H9 (cell line): ENCODE results near the gene MRM3. TPM values are rescaled to one million over a fixed set of nuclear protein-coding genes. Genes with fewer than 3 reads are reported as not detected.
"Not testable (repeated sequence)": the region's sequence is repeated elsewhere in the genome, so short reads cannot be mapped to it uniquely, and the experiment has no call there.

Experiments
- DNase-seq: peaks from one replicate; pipeline ENCODE4 v3.0.0-alpha.2; 2017
- H2AFZ ChIP-seq: one replicate; pipeline ENCODE4 v1.6.1; 2013; ENCODE audit warnings: mild to moderate bottlenecking, low read length, control low read depth, moderate library complexity
- H2AK5ac ChIP-seq: 2 replicates; pipeline ENCODE4 v1.6.1; 2013; ENCODE audit warnings: low read length, control low read depth, mixed read lengths; ENCODE audit not compliant: insufficient read length
- H2BK120ac ChIP-seq: one replicate; pipeline ENCODE4 v1.6.1; 2013; ENCODE audit warnings: low read depth, mild to moderate bottlenecking, low read length, control low read depth, inconsistent platforms; ENCODE audit not compliant: poor library complexity, severe bottlenecking
- H2BK12ac ChIP-seq: 2 replicates; pipeline ENCODE4 v1.6.1; 2013; ENCODE audit warnings: low read length, control low read depth, mixed read lengths, low read depth; ENCODE audit not compliant: insufficient read length
- H2BK15ac ChIP-seq: 2 replicates; pipeline ENCODE4 v1.6.1; 2013; ENCODE audit warnings: low read depth, low read length, control low read depth
- H2BK20ac ChIP-seq: one replicate; pipeline ENCODE4 v1.6.1; 2013; ENCODE audit warnings: low read depth, mild to moderate bottlenecking, low read length, control low read depth, inconsistent platforms; ENCODE audit not compliant: poor library complexity, severe bottlenecking
- H2BK5ac ChIP-seq: 2 replicates; pipeline ENCODE4 v1.6.1; 2013; ENCODE audit warnings: low read length, control low read depth, mixed read lengths; ENCODE audit not compliant: insufficient read length
- H3K14ac ChIP-seq: 2 replicates; pipeline ENCODE4 v1.6.1; 2013; ENCODE audit warnings: low read length, control low read depth; ENCODE audit not compliant: insufficient read depth
- H3K18ac ChIP-seq: 2 replicates; pipeline ENCODE4 v1.6.1; 2013; ENCODE audit warnings: low read depth, mild to moderate bottlenecking, mixed read lengths, low read length, control low read depth; ENCODE audit not compliant: insufficient read length
- H3K23ac ChIP-seq: 2 replicates; pipeline ENCODE4 v1.6.1; 2013; ENCODE audit warnings: low read length, control low read depth, mixed read lengths, low read depth; ENCODE audit not compliant: insufficient read length
- H3K23me2 ChIP-seq: 2 replicates; pipeline ENCODE4 v1.6.1; 2013; ENCODE audit warnings: low read depth, mild to moderate bottlenecking, mixed read lengths, low read length, control low read depth; ENCODE audit not compliant: insufficient read length, poor library complexity, severe bottlenecking
- H3K27ac ChIP-seq: 2 replicates; pipeline ENCODE4 v1.5.1; 2013; ENCODE audit warnings: low read length, control low read depth, mixed read lengths, low read depth; ENCODE audit not compliant: insufficient read length
- H3K27me3 ChIP-seq: 2 replicates; pipeline ENCODE4 v1.6.1; 2013; ENCODE audit warnings: low read length, control low read depth, inconsistent platforms; ENCODE audit not compliant: insufficient read depth
- H3K4ac ChIP-seq: 2 replicates; pipeline ENCODE4 v1.6.1; 2013; ENCODE audit warnings: low read depth, mild to moderate bottlenecking, control low read depth, inconsistent platforms, low read length, moderate library complexity
- H3K4me1 ChIP-seq: 2 replicates; pipeline ENCODE4 v1.6.1; 2013; ENCODE audit warnings: low read length, control low read depth, inconsistent platforms; ENCODE audit not compliant: insufficient read depth
- H3K4me2 ChIP-seq: 2 replicates; pipeline ENCODE4 v1.6.1; 2013; ENCODE audit warnings: low read length, control low read depth, mixed read lengths; ENCODE audit not compliant: insufficient read length, insufficient read depth
- H3K56ac ChIP-seq: 2 replicates; pipeline ENCODE4 v1.6.1; 2013; ENCODE audit warnings: low read depth, mild to moderate bottlenecking, mixed read lengths, low read length, control low read depth; ENCODE audit not compliant: insufficient read length
- H3K79me1 ChIP-seq: 2 replicates; pipeline ENCODE4 v1.6.1; 2013; ENCODE audit warnings: low read depth, mild to moderate bottlenecking, moderate library complexity, low read length, control low read depth, inconsistent platforms; ENCODE audit not compliant: insufficient read depth, poor library complexity, severe bottlenecking
- H3K79me2 ChIP-seq: 2 replicates; pipeline ENCODE4 v1.6.1; 2013; ENCODE audit warnings: low read length, control low read depth, inconsistent platforms; ENCODE audit not compliant: insufficient read depth
- H3K9ac ChIP-seq: 2 replicates; pipeline ENCODE4 v1.6.1; 2013; ENCODE audit warnings: low read length, control low read depth, mixed read lengths; ENCODE audit not compliant: insufficient read length; ENCODE audit errors: extremely low read depth
- H3K9me3 ChIP-seq: one replicate; pipeline ENCODE4 v1.6.1; 2013; ENCODE audit warnings: low read depth, low read length, inconsistent platforms; ENCODE audit not compliant: control insufficient read depth
- H3T11ph ChIP-seq: one replicate; pipeline ENCODE4 v1.6.1; 2013; ENCODE audit warnings: mild to moderate bottlenecking, low read length, control low read depth, inconsistent platforms
- H4K20me1 ChIP-seq: one replicate; pipeline ENCODE4 v1.6.1; 2013; ENCODE audit not compliant: control insufficient read depth, insufficient read length, insufficient read depth
- H4K5ac ChIP-seq: 2 replicates; pipeline ENCODE4 v1.6.1; 2013; ENCODE audit warnings: low read depth, mild to moderate bottlenecking, mixed read lengths, low read length, control low read depth; ENCODE audit not compliant: insufficient read length
- H4K8ac ChIP-seq: replicated peaks from 2 replicates; pipeline ENCODE4 v1.6.1; 2013; ENCODE audit warnings: low read length, control low read depth, mixed read lengths, low read depth; ENCODE audit not compliant: insufficient read length
- H4K91ac ChIP-seq: 2 replicates; pipeline ENCODE4 v1.6.1; 2013; ENCODE audit warnings: low read depth, mild to moderate bottlenecking, moderate library complexity, mixed read lengths, low read length, control low read depth; ENCODE audit not compliant: insufficient read length
- H3K27ac Mint-ChIP-seq, 3 experiments: 2 replicates in 2 of 3; 3 replicates in 1 of 3; pipeline ENCODE4 v1.8.0; 2020 to 2021; ENCODE audit warnings: mixed read lengths in 3 of 3, mild to moderate bottlenecking in 1 of 3, moderate library complexity in 1 of 3
- H3K27me3 Mint-ChIP-seq: 2 replicates; pipeline ENCODE4 v1.8.0; 2021; ENCODE audit warnings: low read depth, mild to moderate bottlenecking, moderate library complexity, mixed read lengths
- H3K36me3 Mint-ChIP-seq, 3 experiments: 2 replicates in 2 of 3; 3 replicates in 1 of 3; pipeline ENCODE4 v1.8.0; 2020 to 2021; ENCODE audit warnings: low read depth in 3 of 3, mixed read lengths in 3 of 3; ENCODE audit not compliant: insufficient read depth in 1 of 3
- H3K4me1 Mint-ChIP-seq, 2 experiments: 2 replicates each; pipeline ENCODE4 v1.8.0; 2020; ENCODE audit warnings: mixed read lengths in 2 of 2
- H3K4me3 Mint-ChIP-seq, 2 experiments: 2 replicates in 1 of 2; 3 replicates in 1 of 2; pipeline ENCODE4 v1.8.0; 2020 to 2021; ENCODE audit warnings: mild to moderate bottlenecking in 2 of 2, mixed read lengths in 2 of 2, moderate library complexity in 1 of 2
- H3K9me3 Mint-ChIP-seq, 2 experiments: 2 replicates in 1 of 2; 3 replicates in 1 of 2; pipeline ENCODE4 v1.8.0; 2020; ENCODE audit warnings: mild to moderate bottlenecking in 2 of 2, mixed read lengths in 2 of 2, moderate library complexity in 1 of 2
- WGBS: extraction: QIAGEN DNeasy Blood & Tissue Kit; methylation state at CpG from one replicate; pipeline ENCODE4 v1.1.7; 2013; ENCODE audit warnings: missing lambda C conversion rate, low lambda C conversion rate, mixed read lengths; ENCODE audit not compliant: insufficient read length; ENCODE audit errors: extremely low coverage; 5-methylcytosine and 5-hydroxymethylcytosine counted together
- total RNA-seq: library from RNA; stranded (reverse); gene quantifications from 2 replicates; pipeline ENCODE4 v1.2.1, GENCODE V29; 2021

The MRM3 gene
- total RNA-seq, 1 experiment from 2014 or later: 25.3 TPM

DNA sequence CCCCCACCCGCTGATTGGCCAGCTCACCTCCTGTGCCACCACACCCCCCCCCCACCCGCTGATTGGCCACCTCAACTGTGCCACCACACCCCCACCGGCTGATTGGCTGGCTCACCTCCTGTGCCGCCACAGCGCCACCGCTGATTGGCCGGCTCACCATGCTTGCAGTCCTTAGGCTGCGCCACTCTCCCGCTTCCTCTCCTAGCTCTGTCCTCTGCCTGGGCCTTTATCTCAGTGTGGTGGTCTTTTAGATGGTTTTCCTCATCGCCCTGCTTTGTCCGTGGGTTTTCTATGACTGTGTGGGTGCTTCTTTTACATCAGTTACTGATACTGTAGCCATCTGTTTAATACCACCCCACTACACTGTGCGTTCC is 8.7 kb downstream of the MRM3 start:
- H3K4me3 Mint-ChIP-seq, H3K9me3 Mint-ChIP-seq, H2AK5ac ChIP-seq, H2AFZ ChIP-seq, H2BK20ac ChIP-seq, H2BK12ac ChIP-seq, H3K23ac ChIP-seq, H2BK15ac ChIP-seq, H3K27me3 ChIP-seq, H3K18ac ChIP-seq, H2BK5ac ChIP-seq, H3K4ac ChIP-seq, H3K56ac ChIP-seq, H4K5ac ChIP-seq, H3K4me2 ChIP-seq, H3K27me3 Mint-ChIP-seq, H3K27ac ChIP-seq, H3K4me1 ChIP-seq, H2BK120ac ChIP-seq, H3K23me2 ChIP-seq, H4K8ac ChIP-seq, H3T11ph ChIP-seq, H4K91ac ChIP-seq, H3K9me3 ChIP-seq, H3K9ac ChIP-seq, H3K79me1 ChIP-seq, H4K20me1 ChIP-seq, H3K79me2 ChIP-seq, H3K14ac ChIP-seq: not testable (repeated sequence)
- WGBS: no CpG with 5 or more reads among the region's 12 CpGs
- peak; percentile 89 for DNase-seq
- peaks cover 10 to 24% of the 10 kb centered on the region in 2 experiments for H3K4me1 Mint-ChIP-seq
- H3K36me3 Mint-ChIP-seq: peaks cover 22 to 53% (median 50%) of the 10 kb centered on the region in 3 experiments; a peak in 6 of 7 replicates
- H3K27ac Mint-ChIP-seq: peak overlapping the region in 1 of 3 experiments; percentile 93; a peak in 2 of 7 replicates
